ENCODE data around the gene SIAH1. TPM values are rescaled to one million over a fixed set of nuclear protein-coding genes. Genes with fewer than 3 reads are reported as not detected.

The SIAH1 gene
- total RNA-seq, 1 experiment from 2014 or later, result 22.7 TPM

- no peak overlapping the region for H3K4me3 ChIP-seq (replicated peaks in 1 of 2; ENCODE audit: low read depth in 1 of 2, low read length in 2 of 2)
- POLR2A ChIA-PET, result no interaction called here
These were observed 54.4 kb downstream of the SIAH1 start for GRCh38 chr16:48330841-48331192.

More at GRCh38 chr16:48330841-48331192, 54.4 kb downstream of the SIAH1 start:
- BruUV-seq (replicated peaks), result no TSS peak
- Histone ChIP-seq H4K20me1 (ENCODE audit: insufficient read depth) (no peaks in the 10 kb centered on the region; the same call in 1 of the 2 replicates), H3K79me2 (ENCODE audit: insufficient read depth, low read length) (no peaks in the 10 kb centered on the region), H3K27me3 (ENCODE audit: insufficient read depth, low read length) (no peaks in the 10 kb centered on the region), H3K9me3 (ENCODE audit: control insufficient read depth in 1 of 2, insufficient read depth in 1 of 2, low read depth in 1 of 2, low read length in 2 of 2) (no peaks in the 10 kb centered on the region), H3K27ac (ENCODE audit: low read depth, low read length) (no peak overlapping the region), H3K36me3 (ENCODE audit: control insufficient read depth in 1 of 2, insufficient read depth in 2 of 2, low read length in 2 of 2) (0 out of 4 replicates have a peak, but pooled peaks cover 0 to 4% of the 10 kb centered on the region in 2 experiments), H3K4me1 (ENCODE audit: control insufficient read depth in 1 of 2, insufficient read depth in 2 of 2, low read length in 2 of 2) (no peaks in the 10 kb centered on the region), H3K4me2 (ENCODE audit: low read length) (no peak overlapping the region), H3K9me2 (ENCODE audit: insufficient read depth) (no peaks in the 10 kb centered on the region), H2AFZ (ENCODE audit: low read depth, low read length, poor library complexity, severe bottlenecking) (no peak overlapping the region), H3K9ac (ENCODE audit: low read length) (no peak overlapping the region)
- ChIA-PET CTCF (no interaction called here), RAD21 (ENCODE audit: low non-redundant PET in 1 of 2, low total read pairs in 2 of 2, uncharacterized antibody in 2 of 2, unreplicated experiment in 2 of 2) (no interaction called here)
- intact Hi-C loops (cut with micrococcal nuclease), result no loop called here
- TF ChIP-seq SP1 (IDR thresholded peaks at IDR 0.05; ENCODE audit: low read depth) (no peak), RAD21 (IDR thresholded peaks at IDR 0.05; ENCODE audit: low read depth) (no peak), ELF1 (IDR thresholded peaks at IDR 0.05; ENCODE audit: borderline replicate concordance, low read depth) (no peak), MAX (IDR thresholded peaks at IDR 0.05) (no peak), POLR2A (IDR thresholded peaks at IDR 0.05; ENCODE audit: borderline replicate concordance, extremely low read depth, insufficient read depth, insufficient read length) (no peak), ZBTB33 (IDR thresholded peaks at IDR 0.05; ENCODE audit: extremely low read depth, insufficient replicate concordance, low read length) (no peak), TCF7L2 (IDR thresholded peaks at IDR 0.05; ENCODE audit: borderline replicate concordance, extremely low read depth, insufficient read depth, insufficient read length) (no peak), REST (IDR thresholded peaks at IDR 0.05; ENCODE audit: low read depth) (no peak), POLR2AphosphoS5 (IDR thresholded peaks at IDR 0.05; ENCODE audit: low read depth, low read length) (no peak), ATF3 (IDR thresholded peaks at IDR 0.05) (no peak), ZFX (IDR thresholded peaks at IDR 0.05) (no peak), SIN3A (IDR thresholded peaks at IDR 0.05; ENCODE audit: low read depth) (no peak), FOSL1 (IDR thresholded peaks at IDR 0.05; ENCODE audit: low read depth) (no peak), CTCF (IDR thresholded peaks at IDR 0.05 in 2 of 3, conservative IDR thresholded peaks at IDR 0.05 in 1 of 3; ENCODE audit: borderline replicate concordance in 1 of 3, insufficient read depth in 1 of 3, low read depth in 2 of 3, low read length in 2 of 3) (no peak), EZH2phosphoT487 (IDR thresholded peaks at IDR 0.05; ENCODE audit: borderline replicate concordance) (no peak), JUND (IDR thresholded peaks at IDR 0.05) (no peak), CBX3 (IDR thresholded peaks at IDR 0.05; ENCODE audit: low read depth) (no peak), EGR1 (IDR thresholded peaks at IDR 0.05; ENCODE audit: low read depth) (no peak), CEBPB (IDR thresholded peaks at IDR 0.05; ENCODE audit: low read depth) (no peak)
- no peak for DNase-seq (ENCODE audit: low read depth, low spot score)
- no peak for ATAC-seq
